IPS-20b (cell line): Measurements from ENCODE around the gene ZKSCAN8.

Experiments used
- H3K27ac ChIP-seq: one replicate; pipeline ENCODE4 v1.5.1; 2013; ENCODE audit warnings: low read length
- H3K27me3 ChIP-seq: 2 replicates; pipeline ENCODE4 v1.6.1; 2013; ENCODE audit warnings: mild to moderate bottlenecking, low read length, inconsistent platforms; ENCODE audit not compliant: insufficient read depth
- H3K36me3 ChIP-seq: 2 replicates; pipeline ENCODE4 v1.6.1; 2013; ENCODE audit warnings: low read depth, mild to moderate bottlenecking, inconsistent platforms, low read length, moderate library complexity; ENCODE audit not compliant: insufficient read depth
- H3K4me1 ChIP-seq: 2 replicates; pipeline ENCODE4 v1.6.1; 2013; ENCODE audit warnings: mild to moderate bottlenecking, control low read depth, inconsistent platforms, low read length, moderate library complexity; ENCODE audit not compliant: insufficient read depth
- H3K4me3 ChIP-seq: 2 replicates; pipeline ENCODE4 v1.5.1; 2013; ENCODE audit warnings: mild to moderate bottlenecking, low read length, inconsistent platforms
- H3K9ac ChIP-seq: 2 replicates; pipeline ENCODE4 v1.6.1; 2013; ENCODE audit warnings: low read depth, mild to moderate bottlenecking, inconsistent platforms, low read length, moderate library complexity
- H3K9me3 ChIP-seq: 2 replicates; pipeline ENCODE4 v1.6.1; 2013; ENCODE audit warnings: mild to moderate bottlenecking, low read depth, low read length, inconsistent platforms; ENCODE audit not compliant: insufficient read depth

Gene ZKSCAN8

GRCh38 chr6:28167926-28168325 is 26.2 kb downstream of the ZKSCAN8 start:
- Histone ChIP-seq H3K27me3 (peaks cover 49% of the 10 kb centered on the region; the same call in 1 of the 2 replicates), H3K9me3 (no peaks in the 10 kb centered on the region), H3K4me3 (no peak overlapping the region), H3K27ac (no peak overlapping the region), H3K9ac (no peak overlapping the region), H3K4me1 (no peaks in the 10 kb centered on the region), H3K36me3 (no peaks in the 10 kb centered on the region)

GRCh38 chr6:28171271-28171670 is 29.6 kb downstream of the ZKSCAN8 start:
- H3K4me1 ChIP-seq = no peaks in the 10 kb centered on the region

GRCh38 chr6:28172006-28172405 is 30.3 kb downstream of the ZKSCAN8 start:
- Histone ChIP-seq H3K4me3 (no peak overlapping the region), H3K27ac (no peak overlapping the region), H3K9me3 (no peaks in the 10 kb centered on the region), H3K9ac (no peak overlapping the region), H3K27me3 (peaks cover 33% of the 10 kb centered on the region; the same call in 1 of the 2 replicates), H3K4me1 (no peaks in the 10 kb centered on the region), H3K36me3 (no peaks in the 10 kb centered on the region)

More at GRCh38 chr6:28171271-28171670, 29.6 kb downstream of the ZKSCAN8 start:
- Histone ChIP-seq H3K4me3 (no peak overlapping the region), H3K36me3 (no peaks in the 10 kb centered on the region), H3K9me3 (no peaks in the 10 kb centered on the region), H3K9ac (no peak overlapping the region), H3K27ac (no peak overlapping the region), H3K27me3 (peaks cover 40% of the 10 kb centered on the region; the same call in 1 of the 2 replicates)

GRCh38 chr6:28176373-28176772 is 34.7 kb downstream of the ZKSCAN8 start:
- Histone ChIP-seq H3K4me3 (no peak overlapping the region), H3K27me3 (peaks cover 17% of the 10 kb centered on the region; the same call in 1 of the 2 replicates), H3K36me3 (no peaks in the 10 kb centered on the region), H3K4me1 (no peaks in the 10 kb centered on the region), H3K9ac (no peak overlapping the region), H3K27ac (no peak overlapping the region), H3K9me3 (peaks cover 10% of the 10 kb centered on the region; the same call in 1 of the 2 replicates)

GRCh38 chr6:28182255-28182654 is 40.6 kb downstream of the ZKSCAN8 start:
- H3K9me3 ChIP-seq = peaks cover 27% of the 10 kb centered on the region
- no peak overlapping the region for H3K9ac ChIP-seq
- H3K4me3 ChIP-seq = no peak overlapping the region
- H3K36me3 ChIP-seq = no peaks in the 10 kb centered on the region
- no peak overlapping the region for H3K27ac ChIP-seq
- no peaks in the 10 kb centered on the region for H3K4me1 ChIP-seq
- H3K27me3 ChIP-seq = no peaks in the 10 kb centered on the region

- Histone ChIP-seq H3K9ac (no peak overlapping the region), H3K27me3 (no peaks in the 10 kb centered on the region), H3K4me3 (no peak overlapping the region), H3K36me3 (no peaks in the 10 kb centered on the region), H3K27ac (no peak overlapping the region), H3K9me3 (peaks cover 55% of the 10 kb centered on the region), H3K4me1 (no peaks in the 10 kb centered on the region)
These were observed 46.7 kb downstream of the ZKSCAN8 start for GRCh38 chr6:28188111-28188979.

- no peaks in the 10 kb centered on the region; the same call in 1 of the 2 replicates for H3K9me3 ChIP-seq
- peaks cover 35% of the 10 kb centered on the region for H3K27me3 ChIP-seq
- H3K27ac ChIP-seq = no peak overlapping the region
- H3K4me1 ChIP-seq = no peaks in the 10 kb centered on the region
- no peaks in the 10 kb centered on the region for H3K36me3 ChIP-seq
- H3K9ac ChIP-seq = no peak overlapping the region
- no peak overlapping the region for H3K4me3 ChIP-seq
These were observed 58.3 kb downstream of the ZKSCAN8 start for GRCh38 chr6:28200020-28200419.

GRCh38 chr6:28203201-28203600 is 61.5 kb downstream of the ZKSCAN8 start:
- H3K36me3 ChIP-seq = no peaks in the 10 kb centered on the region
- no peak overlapping the region for H3K4me3 ChIP-seq
- no peak overlapping the region for H3K9ac ChIP-seq
- H3K27ac ChIP-seq = no peak overlapping the region
- no peaks in the 10 kb centered on the region for H3K4me1 ChIP-seq
- H3K9me3 ChIP-seq = no peaks in the 10 kb centered on the region
- H3K27me3 ChIP-seq = peaks cover 67% of the 10 kb centered on the region

- H3K4me3 ChIP-seq = no peak overlapping the region
- H3K9ac ChIP-seq = no peak overlapping the region
- peaks cover 90% of the 10 kb centered on the region for H3K27me3 ChIP-seq
These were observed 64.2 kb downstream of the ZKSCAN8 start for GRCh38 chr6:28205879-28206278.

GRCh38 chr6:28206527-28206926 is 64.8 kb downstream of the ZKSCAN8 start:
- Histone ChIP-seq H3K4me1 (no peaks in the 10 kb centered on the region; the same call in 1 of the 2 replicates), H3K9me3 (no peaks in the 10 kb centered on the region), H3K9ac (no peak overlapping the region), H3K4me3 (no peak overlapping the region), H3K27ac (no peak overlapping the region), H3K36me3 (no peaks in the 10 kb centered on the region), H3K27me3 (peaks cover 91% of the 10 kb centered on the region)

More at GRCh38 chr6:28205879-28206278, 64.2 kb downstream of the ZKSCAN8 start:
- no peaks in the 10 kb centered on the region for H3K4me1 ChIP-seq
- no peaks in the 10 kb centered on the region for H3K9me3 ChIP-seq
- no peak overlapping the region for H3K27ac ChIP-seq
- H3K36me3 ChIP-seq = no peaks in the 10 kb centered on the region

GRCh38 chr6:28206928-28207509 is 65.3 kb downstream of the ZKSCAN8 start:
- Histone ChIP-seq H3K27me3 (peaks cover 91% of the 10 kb centered on the region), H3K36me3 (no peaks in the 10 kb centered on the region), H3K9me3 (no peaks in the 10 kb centered on the region), H3K4me3 (peak overlapping the region; percentile 67), H3K27ac (no peak overlapping the region), H3K4me1 (no peaks in the 10 kb centered on the region; the same call in 1 of the 2 replicates), H3K9ac (no peak overlapping the region)
